Activated T-cell treated with anti-CD3 and anti-CD28 coated beads for 48 hours (primary cell): Measurements from ENCODE around the gene MIER1.

Experiments
- DNase-seq: peaks from one replicate; pipeline ENCODE4 v3.0.0-alpha.2; 2020; ENCODE audit warnings: low read depth

The MIER1 gene

DNA sequence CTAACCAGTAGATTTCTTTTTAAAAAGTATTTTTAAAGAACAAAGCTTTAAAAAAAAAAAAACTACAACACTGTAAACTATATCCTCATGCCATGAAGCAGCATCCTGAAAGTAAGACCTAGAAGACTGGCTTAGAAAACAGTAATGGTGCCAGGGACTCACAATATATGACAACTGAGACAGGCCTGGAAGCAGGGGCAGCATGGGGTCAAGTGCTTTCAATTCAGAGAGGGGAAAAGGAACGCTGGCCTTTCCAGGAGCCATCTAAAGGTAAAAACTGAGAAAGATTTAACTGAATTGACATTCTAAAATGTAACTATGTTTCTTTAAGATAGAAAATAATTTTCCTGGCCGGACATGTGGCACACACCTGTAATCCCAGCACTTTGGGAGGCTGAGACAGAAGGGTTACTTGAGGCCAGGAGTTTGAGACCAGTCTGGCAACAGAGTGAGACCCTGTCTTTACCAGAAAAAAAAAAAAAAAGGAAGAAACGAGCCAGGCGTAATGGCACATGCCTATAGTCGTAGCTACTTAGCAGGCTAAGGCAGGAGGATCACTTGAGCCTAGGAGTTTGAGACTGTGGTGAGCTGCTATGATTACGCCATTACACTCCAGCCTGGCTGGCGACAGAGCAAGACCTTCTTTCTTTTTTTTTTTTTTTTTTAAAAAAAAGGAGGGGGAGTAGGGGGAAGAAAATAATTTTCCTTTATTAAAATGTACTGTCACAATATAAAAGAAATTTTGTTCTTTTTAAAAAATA is 75.0 kb downstream of the MIER1 start:
- DNase-seq, result no peak

DNA sequence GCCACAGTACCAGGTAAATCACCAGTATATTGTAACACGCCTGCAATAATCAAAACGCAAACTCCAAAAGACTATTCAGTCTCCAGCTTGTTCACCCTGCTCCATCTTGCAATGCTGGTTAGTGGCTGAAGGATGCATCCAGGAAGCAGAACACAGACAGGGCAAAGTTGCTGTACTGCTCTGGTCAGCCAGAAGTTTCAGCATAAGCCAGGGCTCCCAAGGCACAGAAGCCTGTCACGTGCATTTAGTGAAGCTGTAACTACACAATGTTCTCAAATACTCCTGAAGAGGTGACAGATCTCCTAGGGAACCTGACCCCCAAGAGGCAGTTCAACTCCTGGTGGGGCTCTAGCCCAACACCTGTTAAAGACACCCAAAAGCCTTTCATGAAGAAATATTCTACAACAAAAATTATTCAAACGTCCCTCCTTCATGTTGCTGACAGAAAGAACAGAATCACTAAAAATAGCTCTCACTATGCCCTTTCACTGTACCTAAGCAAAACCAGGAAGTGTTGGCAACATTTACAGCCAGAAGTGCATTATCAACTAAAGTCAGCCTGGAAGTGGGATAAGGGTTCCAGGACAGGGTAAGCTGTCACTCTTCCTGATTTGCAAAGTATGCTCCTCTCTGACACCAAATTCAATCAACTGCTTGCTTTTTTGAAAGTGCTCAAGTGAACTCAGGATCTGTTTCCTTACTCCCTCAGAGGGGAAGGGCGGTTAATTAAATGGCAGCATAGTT is 77.1 kb downstream of the MIER1 start:
- no peak for DNase-seq

DNA sequence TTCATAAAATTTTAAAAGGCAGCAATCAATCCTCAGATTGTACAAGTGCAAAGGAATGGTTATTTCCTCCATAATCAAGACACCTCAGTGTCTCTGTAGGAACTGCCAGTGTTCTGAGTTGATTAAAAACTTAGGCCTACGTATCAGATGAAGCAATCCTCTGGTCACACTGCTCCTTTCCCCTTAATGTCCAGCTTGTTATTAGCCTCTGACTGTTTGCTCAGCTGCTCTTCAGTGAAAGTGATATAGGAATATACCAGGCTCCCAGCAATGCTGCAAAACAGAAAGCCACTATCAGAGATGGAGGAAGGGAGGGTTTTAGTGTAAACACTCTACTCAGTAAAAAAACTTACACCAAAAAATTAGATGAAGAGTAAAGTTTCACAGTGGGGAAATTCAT is 79.4 kb downstream of the MIER1 start:
- DNase-seq, result no peak

DNA sequence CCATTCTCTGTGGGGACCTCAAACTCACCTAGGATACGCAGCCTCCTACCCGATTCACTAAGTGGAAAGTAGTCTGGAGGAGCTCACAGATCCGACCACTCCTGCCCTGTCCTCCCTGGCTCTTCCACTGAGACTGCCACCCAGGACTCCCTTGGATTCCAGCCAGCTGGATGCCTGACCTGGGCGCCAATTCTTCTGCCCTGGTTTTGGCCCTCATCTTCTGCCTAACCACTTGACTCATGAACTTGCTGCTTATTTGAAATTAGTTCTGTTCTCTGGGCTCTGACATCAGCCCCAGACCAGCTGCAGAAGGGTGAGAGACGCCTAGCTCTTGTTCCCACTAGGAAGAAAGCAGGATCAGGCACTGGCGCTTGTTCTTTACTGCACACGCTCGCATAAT is 80.3 kb downstream of the MIER1 start:
- no peak for DNase-seq

DNA sequence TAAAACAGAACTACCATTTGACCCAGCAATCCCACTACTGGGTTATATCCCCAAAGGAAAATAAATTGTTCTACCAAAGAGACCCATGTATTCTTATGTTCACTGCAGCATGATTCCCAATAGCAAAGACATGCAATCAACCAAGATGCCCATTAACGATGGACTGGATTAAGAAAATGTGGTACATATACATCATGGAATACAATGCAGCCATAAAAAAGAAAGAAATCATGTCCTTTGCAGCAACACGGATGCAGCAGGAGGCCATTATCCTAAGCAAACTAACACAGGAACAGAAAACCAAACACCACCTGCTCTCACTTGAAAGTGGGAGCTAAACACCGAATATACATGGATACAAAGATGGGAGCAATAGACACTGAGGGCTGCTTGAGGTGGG is 85.0 kb downstream of the MIER1 start:
- DNase-seq, result no peak

DNA sequence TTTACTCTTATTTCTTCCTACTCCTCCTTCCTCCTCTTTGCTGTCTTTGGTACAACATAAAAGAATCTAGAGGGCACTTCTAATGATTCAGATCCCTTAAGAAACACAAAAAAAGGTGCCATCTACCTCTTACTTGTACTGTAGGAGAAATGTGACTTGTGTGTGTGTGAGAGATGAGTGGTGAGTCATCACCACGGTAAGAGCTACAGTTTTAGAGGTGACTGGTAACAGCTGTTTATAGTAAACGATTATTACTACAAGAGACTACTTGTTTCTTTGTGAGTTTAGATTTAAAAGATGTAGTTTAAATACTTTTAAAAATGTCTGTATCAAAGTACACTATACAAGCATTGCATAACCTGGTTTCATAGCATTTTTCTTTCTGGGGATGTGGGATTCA is 88.8 kb downstream of the MIER1 start:
- DNase-seq, result no peak

DNA sequence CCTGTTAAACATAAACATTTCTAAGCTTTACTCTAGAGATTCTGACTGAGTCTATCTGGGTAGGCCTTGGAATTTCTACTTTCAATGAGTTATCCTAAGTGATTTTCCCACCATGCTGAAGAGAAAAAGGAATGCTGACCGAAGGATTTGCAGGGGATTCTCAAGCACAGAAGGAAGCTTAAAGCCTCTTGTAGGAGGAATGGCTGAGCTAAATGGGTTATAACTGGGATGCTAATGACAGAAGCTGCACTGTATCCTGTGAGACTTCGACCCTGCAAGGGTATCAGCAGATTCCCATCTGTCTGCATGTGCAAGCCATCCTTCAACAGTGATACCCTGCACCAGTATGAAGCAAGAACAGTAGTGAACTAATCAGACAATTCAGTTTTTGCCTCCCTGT is 93.8 kb downstream of the MIER1 start:
- no peak for DNase-seq

DNA sequence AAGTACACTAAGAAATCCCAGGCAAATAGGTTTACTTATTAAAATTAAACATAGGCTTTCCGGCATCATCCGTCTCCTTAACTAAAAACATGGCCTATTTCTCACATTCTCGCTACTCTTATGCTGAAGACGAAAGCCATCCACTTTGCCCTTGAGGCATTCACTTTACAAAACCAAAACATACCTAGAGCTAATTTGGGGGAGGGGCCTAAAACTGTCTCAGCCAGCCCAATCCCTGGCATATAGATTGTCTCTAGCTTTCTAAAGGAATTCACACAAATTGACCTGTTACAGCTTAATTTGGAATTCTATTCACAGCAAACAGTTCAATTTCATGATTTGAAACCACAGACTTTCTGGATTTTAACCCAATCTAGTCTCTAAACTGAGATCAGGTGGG is 94.3 kb downstream of the MIER1 start:
- DNase-seq, result no peak

DNA sequence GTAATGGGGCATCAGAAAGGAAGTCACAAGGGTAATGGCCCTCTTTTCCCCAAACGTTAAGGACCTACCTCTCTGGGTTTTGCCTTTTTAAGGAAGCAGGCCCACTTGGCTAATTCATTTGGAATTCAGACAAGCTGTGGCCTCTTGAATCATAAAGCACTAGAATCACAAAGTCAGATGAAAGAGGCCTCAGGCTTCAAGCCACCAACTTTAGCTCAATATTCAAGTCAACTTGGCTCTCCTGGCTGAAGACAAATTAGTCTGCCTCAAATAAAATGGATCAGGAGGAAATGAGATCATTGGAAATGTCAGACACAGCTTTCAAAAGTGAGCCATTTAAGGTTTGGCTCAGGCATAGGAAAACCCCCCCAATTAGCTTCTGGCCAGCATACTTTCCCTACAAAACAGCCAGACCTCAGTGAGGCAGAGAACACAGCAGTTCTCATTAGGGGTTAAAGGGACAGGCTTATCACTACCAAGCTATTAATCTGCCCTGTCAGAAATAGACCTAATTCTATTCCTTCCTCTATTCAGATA is 94.9 kb downstream of the MIER1 start:
- no peak for DNase-seq

DNA sequence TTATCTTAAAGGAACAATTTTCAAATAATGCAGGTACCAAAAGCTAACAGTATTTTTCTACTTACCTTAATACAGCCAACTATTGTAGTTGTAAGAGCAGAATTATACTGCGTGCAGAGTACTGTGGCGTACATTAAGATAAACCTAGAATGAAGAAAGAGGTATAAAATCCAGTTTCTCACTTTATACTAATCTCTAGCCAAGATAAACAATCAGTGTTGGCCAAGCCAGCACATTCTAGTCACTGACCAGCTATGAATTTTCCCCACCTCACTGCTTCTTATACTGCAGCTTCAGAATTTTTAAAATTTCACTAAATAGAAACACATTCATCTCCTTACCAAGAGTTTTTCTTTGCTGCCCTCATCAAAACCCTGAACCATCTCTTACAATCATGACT is 95.5 kb downstream of the MIER1 start:
- no peak for DNase-seq

DNA sequence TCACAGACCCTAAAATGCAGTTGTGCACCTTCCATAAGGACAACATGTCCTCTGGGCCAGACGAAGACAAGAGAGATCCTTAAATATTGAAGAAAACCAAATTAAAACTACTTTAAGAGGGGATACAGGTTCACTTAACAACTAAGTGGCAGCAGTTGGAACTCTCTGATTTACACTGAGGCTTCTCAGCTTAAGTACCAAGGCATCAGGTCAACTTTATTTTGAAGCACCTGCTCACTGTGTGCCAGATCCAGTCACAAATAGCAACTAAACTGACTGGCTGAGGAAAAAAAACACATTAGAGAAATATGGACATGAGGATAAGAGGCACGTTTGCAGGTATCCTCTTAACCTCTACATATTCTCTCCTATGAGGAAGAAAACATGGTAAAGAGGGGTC is 96.0 kb downstream of the MIER1 start:
- no peak for DNase-seq

DNA sequence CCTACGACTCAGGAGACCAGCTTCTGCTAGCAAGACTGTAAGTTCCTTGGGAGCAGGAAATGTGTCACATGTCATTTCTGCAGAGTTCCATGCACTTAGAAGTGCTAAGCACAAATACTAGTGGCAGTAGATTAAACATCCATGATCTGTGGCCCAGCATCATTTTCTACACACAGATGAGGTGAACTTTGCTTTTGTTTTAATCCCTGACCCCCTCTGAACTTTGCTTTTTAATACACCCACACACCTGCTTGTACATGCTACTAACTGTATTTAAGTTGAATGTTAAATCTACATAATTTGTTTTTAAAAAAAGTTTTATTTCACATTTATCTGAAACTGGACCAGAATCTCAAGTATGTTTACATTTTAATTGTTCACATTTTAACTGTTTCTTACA is 104.7 kb downstream of the MIER1 start:
- DNase-seq, result no peak

DNA sequence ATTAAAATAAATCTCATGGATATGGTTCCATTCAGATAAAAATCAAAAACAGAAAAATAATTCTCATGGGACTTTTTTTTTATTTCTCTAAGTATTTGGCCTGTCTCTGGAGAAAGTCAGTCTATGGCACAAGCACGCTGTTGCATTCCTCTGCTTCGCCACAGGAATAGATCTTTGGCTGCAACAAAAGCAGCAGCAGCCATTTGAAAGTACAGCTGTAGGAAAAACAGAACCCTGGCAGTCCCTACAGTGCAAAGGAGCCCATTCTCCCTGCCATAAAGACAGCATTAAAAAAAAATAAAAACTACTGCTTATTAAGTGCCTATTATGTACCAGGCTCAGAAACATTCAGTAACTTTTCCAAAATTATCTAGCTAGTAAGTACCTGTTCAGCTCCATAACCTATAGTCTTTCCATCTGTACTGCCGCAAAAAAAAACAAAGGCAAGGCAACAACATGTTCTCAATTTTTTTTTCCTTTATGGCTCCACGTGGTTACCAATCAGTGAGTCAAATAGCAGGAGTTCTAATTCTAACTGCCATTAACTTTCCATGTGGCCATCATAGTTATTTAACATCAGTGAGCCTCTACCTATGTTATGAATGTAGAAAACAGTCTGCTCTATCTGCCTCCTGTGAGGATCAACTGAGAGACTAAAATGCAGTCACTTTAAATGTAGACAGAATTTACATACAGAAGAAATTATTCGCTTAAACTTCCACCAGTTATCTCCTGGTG is 106.5 kb downstream of the MIER1 start:
- no peak for DNase-seq

DNA sequence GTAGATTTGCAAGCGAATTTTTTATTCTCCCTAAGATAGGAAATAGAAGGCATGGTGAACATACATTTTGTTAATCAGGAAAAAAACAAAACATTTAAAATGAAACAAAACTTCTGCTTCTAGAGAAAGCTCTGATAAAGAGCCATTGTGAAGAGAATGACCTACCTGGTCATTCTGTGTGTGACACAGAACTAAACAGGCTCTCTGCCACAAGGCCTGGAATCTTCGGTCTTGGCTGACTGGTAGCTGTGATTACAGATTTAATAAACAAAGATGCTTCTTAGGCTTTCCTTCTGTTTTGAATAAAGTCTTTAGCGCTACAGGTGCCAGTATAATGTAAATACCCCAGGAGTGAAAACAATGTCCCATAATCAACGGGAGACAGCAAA is 107.1 kb downstream of the MIER1 start:
- no peak for DNase-seq
